GM21447 (cell line): Measurements from ENCODE around the gene MON1A.

Experiments
- ATAC-seq: cut with Tn5 transposase; IDR thresholded peaks from one replicate; pipeline ENCODE4 v1.9.1; 2021; ENCODE audit not compliant: unreplicated experiment

The MON1A gene

GRCh38 chr3:49895791-49896190, 33.8 kb downstream of the MON1A start:
- ATAC-seq: no peak

- ATAC-seq: no peak
Observed at GRCh38 chr3:49889296-49889695, 40.3 kb downstream of the MON1A start.

GRCh38 chr3:49886922-49887265, 42.7 kb downstream of the MON1A start:
- ATAC-seq: no peak

- no peak for ATAC-seq
Observed at GRCh38 chr3:49883998-49884397, 45.6 kb downstream of the MON1A start.

GRCh38 chr3:49882166-49882565, 47.4 kb downstream of the MON1A start:
- ATAC-seq: no peak

- ATAC-seq: no peak
Observed at GRCh38 chr3:49880581-49881315, 48.9 kb downstream of the MON1A start.

GRCh38 chr3:49879721-49880120, 49.9 kb downstream of the MON1A start:
- no peak for ATAC-seq

GRCh38 chr3:49878686-49879085, 50.9 kb downstream of the MON1A start:
- no peak for ATAC-seq

GRCh38 chr3:49877716-49878115, 51.9 kb downstream of the MON1A start:
- ATAC-seq: no peak

GRCh38 chr3:49876567-49876966, 53.0 kb downstream of the MON1A start:
- no peak for ATAC-seq

GRCh38 chr3:49873623-49874022, 56.0 kb downstream of the MON1A start:
- ATAC-seq: no peak

GRCh38 chr3:49872801-49873281, 56.8 kb downstream of the MON1A start:
- ATAC-seq: no peak

GRCh38 chr3:49871531-49872153, 58.0 kb downstream of the MON1A start:
- no peak for ATAC-seq

GRCh38 chr3:49869525-49870126, 60.0 kb downstream of the MON1A start, which contains the start of gene CAMKV:
Gene CAMKV (minus strand): TSS chr3:49869906. CDS start chr3:49862388, 7,518 bp downstream.
- ATAC-seq: no peak

- no peak for ATAC-seq
Observed at GRCh38 chr3:49868862-49869466, 60.6 kb downstream of the MON1A start.

GRCh38 chr3:49867871-49868321, 61.7 kb downstream of the MON1A start:
- no peak for ATAC-seq

GRCh38 chr3:49867400-49867799, 62.2 kb downstream of the MON1A start:
- no peak for ATAC-seq

- ATAC-seq: no peak
Observed at GRCh38 chr3:49865198-49865784, 64.3 kb downstream of the MON1A start.

GRCh38 chr3:49864505-49864904, 65.1 kb downstream of the MON1A start:
- ATAC-seq: no peak

- no peak for ATAC-seq
Observed at GRCh38 chr3:49859576-49860305, 69.9 kb downstream of the MON1A start.
